IMR-90 (cell line): Measurements from ENCODE around the gene FAM78A. TPM values are rescaled to one million over a fixed set of nuclear protein-coding genes. Genes with fewer than 3 reads are reported as not detected.
A peak's percentile ranks its signal among the peaks of the same experiment; 100 is the strongest.

Experiments
- ATAC-seq: fragments of 200-7000 bp; cut with Tn5 transposase; 2 replicates; pipeline ENCODE4 v1.9.1; 2020; ENCODE audit warnings: low read depth, mild to moderate bottlenecking, moderate library complexity
- BruUV-seq: library from RNA; stranded (reverse); fragments of 400-500 nt; replicated peaks from 2 replicates; lab custom pipeline; 2021; lab: Mats Ljungman, UMichigan
- CTCF ChIA-PET: fragments of 300-600 bp; formaldehyde crosslinking; extraction: SDS; loops from one replicate; lab custom pipeline; 2021; ENCODE audit warnings: antibody characterized with exemption; lab: Yijun Ruan, JAX
- POLR2A ChIA-PET: fragments of 300-600 bp; sonication (Branson Sonifier 250); formaldehyde crosslinking; loops from one replicate; lab custom pipeline; 2022; ENCODE audit warnings: antibody characterized with exemption; ENCODE audit not compliant: unreplicated experiment; lab: Charles Lee
- DNase-seq: peaks from one replicate; pipeline ENCODE4 v3.0.0; 2013
- H2AFZ ChIP-seq: replicated peaks from 2 replicates; pipeline ENCODE3; 2013; ENCODE audit warnings: low read length, mild to moderate bottlenecking; ENCODE audit not compliant: poor library complexity
- H2AK5ac ChIP-seq: 2 replicates; pipeline ENCODE4 v1.6.1; 2013; ENCODE audit warnings: low read depth, low read length, inconsistent platforms
- H2AK9ac ChIP-seq: replicated peaks from 2 replicates; pipeline ENCODE3; 2013; ENCODE audit warnings: mild to moderate bottlenecking, low read depth, low read length, moderate library complexity; ENCODE audit not compliant: poor library complexity
- H2BK120ac ChIP-seq: 2 replicates; pipeline ENCODE4 v1.6.1; 2013; ENCODE audit warnings: low read depth, low read length, inconsistent platforms
- H2BK15ac ChIP-seq: 3 replicates; pipeline ENCODE4 v1.6.1; 2013; ENCODE audit warnings: low read depth, low read length, inconsistent platforms
- H2BK20ac ChIP-seq: 2 replicates; pipeline ENCODE4 v1.6.1; 2013; ENCODE audit warnings: low read depth, mild to moderate bottlenecking, inconsistent platforms, low read length, moderate library complexity
- H2BK5ac ChIP-seq: 2 replicates; pipeline ENCODE4 v1.6.1; 2013; ENCODE audit warnings: mild to moderate bottlenecking, low read depth, low read length, inconsistent platforms; ENCODE audit not compliant: poor library complexity, severe bottlenecking
- H3K14ac ChIP-seq: replicated peaks from 2 replicates; pipeline ENCODE4 v1.6.1; 2013; ENCODE audit warnings: low read depth, low read length, inconsistent platforms
- H3K18ac ChIP-seq: 2 replicates; pipeline ENCODE4 v1.6.1; 2013; ENCODE audit warnings: low read depth, low read length, control low read depth
- H3K23ac ChIP-seq: 2 replicates; pipeline ENCODE4 v1.6.1; 2013; ENCODE audit warnings: low read depth, low read length, inconsistent platforms
- H3K27ac ChIP-seq: 2 replicates; pipeline ENCODE4 v1.5.1; 2013; ENCODE audit warnings: mild to moderate bottlenecking, control low read depth, low read length; ENCODE audit not compliant: insufficient read depth
- H3K27me3 ChIP-seq: 2 replicates; pipeline ENCODE4 v1.6.1; 2013; ENCODE audit warnings: low read length; ENCODE audit not compliant: control insufficient read depth, insufficient read depth
- H3K36me3 ChIP-seq: 2 replicates; pipeline ENCODE4 v1.6.1; 2013; ENCODE audit warnings: low read length, mixed read lengths; ENCODE audit not compliant: control insufficient read depth, insufficient read depth
- H3K4ac ChIP-seq: 2 replicates; pipeline ENCODE4 v1.6.1; 2013; ENCODE audit warnings: low read depth, low read length, inconsistent platforms
- H3K4me1 ChIP-seq: 2 replicates; pipeline ENCODE4 v1.6.1; 2013; ENCODE audit warnings: low read length, mixed read lengths; ENCODE audit not compliant: control insufficient read depth, insufficient read depth
- H3K4me2 ChIP-seq: 2 replicates; pipeline ENCODE4 v1.6.1; 2013; ENCODE audit warnings: low read depth, mild to moderate bottlenecking, control low read depth, low read length, moderate library complexity
- H3K4me3 ChIP-seq: 2 replicates; pipeline ENCODE4 v1.5.1; 2013; ENCODE audit warnings: low read depth, mild to moderate bottlenecking, control low read depth, low read length, moderate library complexity; ENCODE audit not compliant: insufficient read depth
- H3K56ac ChIP-seq: 2 replicates; pipeline ENCODE4 v1.6.1; 2013; ENCODE audit warnings: low read length, inconsistent platforms; ENCODE audit not compliant: insufficient read depth; ENCODE audit errors: extremely low read depth
- H3K79me1 ChIP-seq, 2 experiments: 2 replicates each; pipeline ENCODE4 v1.6.1; 2013; ENCODE audit warnings: low read length in 2 of 2, inconsistent platforms in 1 of 2, low read depth in 1 of 2
- H3K9ac ChIP-seq: 2 replicates; pipeline ENCODE4 v1.6.1; 2013; ENCODE audit warnings: low read depth, low read length, control low read depth
- H3K9me1 ChIP-seq: 2 replicates; pipeline ENCODE4 v1.6.1; 2013; ENCODE audit warnings: low read length, inconsistent platforms; ENCODE audit not compliant: insufficient read depth
- H3K9me3 ChIP-seq: 2 replicates; pipeline ENCODE4 v1.6.1; 2013; ENCODE audit warnings: low read length; ENCODE audit not compliant: control insufficient read depth, insufficient read depth
- H4K20me1 ChIP-seq: 2 replicates; pipeline ENCODE4 v1.6.1; 2013; ENCODE audit warnings: low read length, inconsistent platforms; ENCODE audit not compliant: insufficient read depth
- H4K5ac ChIP-seq: 2 replicates; pipeline ENCODE4 v1.6.1; 2013; ENCODE audit warnings: mild to moderate bottlenecking, low read depth, low read length, control low read depth
- H4K8ac ChIP-seq, 2 experiments: 2 replicates each; pipeline ENCODE4 v1.6.1; 2013; ENCODE audit warnings: low read depth in 2 of 2, low read length in 2 of 2, control low read depth in 1 of 2, inconsistent platforms in 1 of 2
- H4K91ac ChIP-seq: 2 replicates; pipeline ENCODE4 v1.6.1; 2013; ENCODE audit warnings: low read depth, low read length, inconsistent platforms; ENCODE audit not compliant: insufficient read depth
- CHD1 ChIP-seq: IDR thresholded peaks from 2 replicates; pipeline ENCODE4 v1.6.1; 2012; ENCODE audit warnings: low read depth, low read length, improper control_type of control experiment
- CTCF ChIP-seq: conservative IDR thresholded peaks from 2 replicates; pipeline ENCODE4 v1.5.1; 2012; ENCODE audit warnings: mild to moderate bottlenecking, low read depth, low read length, improper control_type of control experiment
- FOS ChIP-seq: fragments of 150-350 bp; IDR thresholded peaks from 2 replicates; pipeline ENCODE4 v1.6.1; 2016; ENCODE audit warnings: low read depth, low read length
- MAFK ChIP-seq: IDR thresholded peaks from 2 replicates; pipeline ENCODE4 v1.6.1; 2012; ENCODE audit warnings: low read depth, low read length, improper control_type of control experiment
- MAZ ChIP-seq: IDR thresholded peaks from 2 replicates; pipeline ENCODE4 v1.6.1; 2012; ENCODE audit warnings: low read depth, mild to moderate bottlenecking, low read length, improper control_type of control experiment, moderate library complexity, borderline replicate concordance
- MXI1 ChIP-seq: IDR thresholded peaks from 2 replicates; pipeline ENCODE4 v1.6.1; 2012; ENCODE audit warnings: low read depth, mild to moderate bottlenecking, low read length, moderate library complexity, borderline replicate concordance
- NFE2L2 ChIP-seq: fragments of 150-350 bp; IDR thresholded peaks from 2 replicates; pipeline ENCODE4 v1.6.1; 2016; ENCODE audit warnings: low read depth, mild to moderate bottlenecking, low read length
- RAD21 ChIP-seq: IDR thresholded peaks from 2 replicates; pipeline ENCODE4 v1.6.1; 2012; ENCODE audit warnings: low read length, improper control_type of control experiment
- RCOR1 ChIP-seq: IDR thresholded peaks from 2 replicates; pipeline ENCODE4 v1.6.1; 2012; ENCODE audit warnings: mild to moderate bottlenecking, low read length, improper control_type of control experiment; ENCODE audit not compliant: insufficient replicate concordance
- RFX5 ChIP-seq: IDR thresholded peaks from 2 replicates; pipeline ENCODE4 v1.8.0; 2012; ENCODE audit warnings: low read depth, mild to moderate bottlenecking, low read length, moderate library complexity
- SMC3 ChIP-seq: fragments of 150-350 bp; IDR thresholded peaks from 2 replicates; pipeline ENCODE4 v1.6.1; 2016; ENCODE audit warnings: low read depth, mild to moderate bottlenecking, antibody characterized with exemption, low read length, moderate library complexity
- WGBS, 2 experiments: methylation state at CpG; one replicate each; pipeline versions ENCODE4 v1.1.5 to v1.1.7; 2013; ENCODE audit warnings: missing lambda C conversion rate in 2 of 2; ENCODE audit not compliant: insufficient read length in 1 of 2; ENCODE audit errors: extremely low coverage in 2 of 2; 5-methylcytosine and 5-hydroxymethylcytosine counted together
- dilution Hi-C: fragments of 300-500 bp; cut with HindIII; formaldehyde crosslinking; loops from one replicate; pipeline ENCODE4 v1.14.3; 2018; ENCODE audit warnings: low sequenced_read_pairs; ENCODE audit not compliant: unreplicated experiment
- in situ Hi-C: fragments of 300-500 bp; cut with MboI; formaldehyde crosslinking; loops from 3 replicates; pipeline ENCODE4 v1.14.3; 2019; ENCODE audit warnings: low sequenced_read_pairs, inconsistent platforms, mixed read lengths
- intact Hi-C: fragments of 100-400 bp; cut with micrococcal nuclease; formaldehyde crosslinking; loops from 2 replicates; pipeline ENCODE4 v1.10.0; 2022
- polyA plus RNA-seq, 3 experiments: library from polyadenylated mRNA; depleted of rRNA; stranded (reverse); fragments of >200 nt; gene quantifications; 2 replicates each; pipeline ENCODE4 v1.2.3, GENCODE V29; 2012; ENCODE audit warnings: low replicate concordance in 1 of 3
- total RNA-seq: library from RNA; depleted of rRNA; stranded (reverse); fragments of >200 nt; gene quantifications from 2 replicates; pipeline ENCODE4 v1.2.3, GENCODE V29; 2012
- TF ChIP-seq, protein P1 (sequence below): fragments of 150-350 bp; IDR thresholded peaks from 2 replicates; pipeline ENCODE4 v1.6.1; 2017; ENCODE audit warnings: mild to moderate bottlenecking, antibody characterized with exemption, low read length, low read depth

FAM78A gene
- total and polyA plus RNA-seq, 2 of the 4 experiments (the other 2 are of a cell fraction) = 0.18 to 0.27 TPM

DNA sequence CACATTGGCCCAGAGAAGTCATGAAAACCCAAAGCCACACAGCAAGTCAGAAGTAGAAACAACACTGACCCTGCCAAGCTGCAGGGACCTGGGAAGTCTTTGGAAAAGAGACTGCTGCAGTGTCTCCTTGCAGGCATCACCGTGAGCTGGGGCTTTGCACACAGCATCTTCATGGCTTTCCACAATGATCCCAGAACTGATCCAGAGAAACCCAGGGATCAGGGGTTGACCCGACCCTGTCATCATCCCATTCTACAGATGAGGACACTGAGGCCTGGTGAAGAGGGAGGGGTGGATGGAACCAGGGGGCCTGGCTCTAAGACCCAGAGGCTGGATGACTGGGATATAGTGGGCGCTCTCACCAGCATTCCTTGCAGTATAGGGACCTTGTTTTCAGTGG is 4.3 kb upstream of the FAM78A start:
- H4K8ac ChIP-seq = no peak overlapping the region
- BruUV-seq = no TSS peak
- no peak overlapping the region for H3K18ac ChIP-seq
- H3K23ac ChIP-seq = no peak overlapping the region
- intact Hi-C loops (no loop called here), dilution Hi-C loops (no loop called here), in situ Hi-C loops (no loop called here)
- TF ChIP-seq RAD21 = no peak
- TF ChIP-seq FOS = no peak
- no peak for TF ChIP-seq CTCF
- no peak for TF ChIP-seq MAFK
- no peak for TF ChIP-seq RFX5
- TF ChIP-seq CHD1 = no peak
- no peak for TF ChIP-seq NFE2L2
- TF ChIP-seq MXI1 = no peak
- TF ChIP-seq, protein P1, sequence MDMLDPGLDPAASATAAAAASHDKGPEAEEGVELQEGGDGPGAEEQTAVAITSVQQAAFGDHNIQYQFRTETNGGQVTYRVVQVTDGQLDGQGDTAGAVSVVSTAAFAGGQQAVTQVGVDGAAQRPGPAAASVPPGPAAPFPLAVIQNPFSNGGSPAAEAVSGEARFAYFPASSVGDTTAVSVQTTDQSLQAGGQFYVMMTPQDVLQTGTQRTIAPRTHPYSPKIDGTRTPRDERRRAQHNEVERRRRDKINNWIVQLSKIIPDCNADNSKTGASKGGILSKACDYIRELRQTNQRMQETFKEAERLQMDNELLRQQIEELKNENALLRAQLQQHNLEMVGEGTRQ = no peak
- TF ChIP-seq MAZ = no peak
- no peak for TF ChIP-seq RCOR1
- TF ChIP-seq SMC3 = no peak
- no peaks in the 10 kb centered on the region for H3K4me1 ChIP-seq
- no peaks in the 10 kb centered on the region for H4K20me1 ChIP-seq
- no peaks in the 10 kb centered on the region for H3K79me1 ChIP-seq
- no peak overlapping the region for H4K5ac ChIP-seq
- no peak overlapping the region for H3K4ac ChIP-seq
- no peak overlapping the region for H2BK15ac ChIP-seq
- H3K27me3 ChIP-seq = peaks cover 71% of the 10 kb centered on the region
- H3K4me3 ChIP-seq = no peak overlapping the region
- H3K9ac ChIP-seq = no peak overlapping the region
- no peak overlapping the region for H2AFZ ChIP-seq
- no peaks in the 10 kb centered on the region for H3K9me3 ChIP-seq
- H3K4me2 ChIP-seq = no peak overlapping the region
- DNase-seq (no peak), ATAC-seq (no peak)
- no peak overlapping the region for H3K56ac ChIP-seq
- no peaks in the 10 kb centered on the region for H3K36me3 ChIP-seq
- CTCF ChIA-PET = no interaction called here
- no CpG with 5 or more reads among the region's 3 CpGs for WGBS, 2 experiments
- no peak overlapping the region for H2BK20ac ChIP-seq
- H3K9me1 ChIP-seq = peaks cover 5% of the 10 kb centered on the region; the same call in 1 of the 2 replicates
- no peak overlapping the region for H3K14ac ChIP-seq
- POLR2A ChIA-PET = no interaction called here
- H2BK120ac ChIP-seq = no peak overlapping the region
- H2AK9ac ChIP-seq = peak overlapping the region; percentile 3
- H3K27ac ChIP-seq = no peak overlapping the region
- H2AK5ac ChIP-seq = no peak overlapping the region
- no peak overlapping the region for H4K91ac ChIP-seq
- no peak overlapping the region for H2BK5ac ChIP-seq
